ENCODE data around the gene MMD.
A peak's percentile ranks its signal among the peaks of the same experiment; 100 is the strongest.

Gene MMD

GRCh38 chr17:55348749-55349354, 72.8 kb downstream of the MMD start:
- no peak overlapping the region for H3K27ac ChIP-seq
- peak overlapping the region; percentile 15 for H3K4me2 ChIP-seq (ENCODE audit: low read length)
- H3K27me3 ChIP-seq (ENCODE audit: control insufficient read depth, insufficient read depth, low read length) = no peaks in the 10 kb centered on the region
- peak overlapping the region; percentile 45 for H2AFZ ChIP-seq
- peaks cover 16% of the 10 kb centered on the region for H3K4me1 ChIP-seq
- peak; percentile 91 for TF ChIP-seq CTCF (IDR thresholded peaks at IDR 0.05)
- H3K9ac ChIP-seq = no peak overlapping the region
- H3K79me2 ChIP-seq = no peaks in the 10 kb centered on the region
- no peaks in the 10 kb centered on the region for H3K36me3 ChIP-seq (ENCODE audit: control insufficient read depth, insufficient read depth, low read length)
- no peak overlapping the region for H3K4me3 ChIP-seq (ENCODE audit: low read depth, low read length)
- H3K9me3 ChIP-seq (ENCODE audit: control insufficient read depth, low read length) = no peaks in the 10 kb centered on the region

GRCh38 chr17:55347341-55347740, 74.3 kb downstream of the MMD start:
- Histone ChIP-seq H3K4me2 (ENCODE audit: low read length) (no peak overlapping the region), H3K79me2 (no peaks in the 10 kb centered on the region), H3K4me3 (ENCODE audit: low read depth, low read length) (no peak overlapping the region), H3K9ac (no peak overlapping the region), H2AFZ (no peak overlapping the region), H3K9me3 (ENCODE audit: control insufficient read depth, low read length) (no peaks in the 10 kb centered on the region), H3K36me3 (ENCODE audit: control insufficient read depth, insufficient read depth, low read length) (no peaks in the 10 kb centered on the region), H3K27me3 (ENCODE audit: control insufficient read depth, insufficient read depth, low read length) (no peaks in the 10 kb centered on the region), H3K27ac (no peak overlapping the region), H3K4me1 (peaks cover 18% of the 10 kb centered on the region)
- no peak for TF ChIP-seq CTCF (IDR thresholded peaks at IDR 0.05)

GRCh38 chr17:55346658-55347057, 75.0 kb downstream of the MMD start:
- H3K27me3 ChIP-seq (ENCODE audit: control insufficient read depth, insufficient read depth, low read length) = no peaks in the 10 kb centered on the region

GRCh38 chr17:55345132-55345531, 76.5 kb downstream of the MMD start:
- Histone ChIP-seq H2AFZ (no peak overlapping the region), H3K4me3 (ENCODE audit: low read depth, low read length) (no peak overlapping the region), H3K27ac (peak overlapping the region; percentile 64), H3K27me3 (ENCODE audit: control insufficient read depth, insufficient read depth, low read length) (no peaks in the 10 kb centered on the region), H3K9ac (no peak overlapping the region), H3K4me1 (peaks cover 18% of the 10 kb centered on the region), H3K9me3 (ENCODE audit: control insufficient read depth, low read length) (no peaks in the 10 kb centered on the region), H3K4me2 (ENCODE audit: low read length) (peak overlapping the region; percentile 49), H3K36me3 (ENCODE audit: control insufficient read depth, insufficient read depth, low read length) (no peaks in the 10 kb centered on the region), H3K79me2 (no peaks in the 10 kb centered on the region)
- TF ChIP-seq CTCF (IDR thresholded peaks at IDR 0.05) = no peak

More at GRCh38 chr17:55346658-55347057, 75.0 kb downstream of the MMD start:
- no peak overlapping the region for H2AFZ ChIP-seq
- peaks cover 18% of the 10 kb centered on the region for H3K4me1 ChIP-seq
- no peak overlapping the region for H3K4me3 ChIP-seq (ENCODE audit: low read depth, low read length)
- H3K79me2 ChIP-seq = no peaks in the 10 kb centered on the region
- no peaks in the 10 kb centered on the region for H3K36me3 ChIP-seq (ENCODE audit: control insufficient read depth, insufficient read depth, low read length)
- TF ChIP-seq CTCF (IDR thresholded peaks at IDR 0.05) = no peak
- no peak overlapping the region for H3K9ac ChIP-seq
- no peak overlapping the region for H3K27ac ChIP-seq
- H3K4me2 ChIP-seq (ENCODE audit: low read length) = no peak overlapping the region
- no peaks in the 10 kb centered on the region for H3K9me3 ChIP-seq (ENCODE audit: control insufficient read depth, low read length)

GRCh38 chr17:55344514-55344997, 77.1 kb downstream of the MMD start:
- no peaks in the 10 kb centered on the region for H3K36me3 ChIP-seq (ENCODE audit: control insufficient read depth, insufficient read depth, low read length)
- no peaks in the 10 kb centered on the region for H3K9me3 ChIP-seq (ENCODE audit: control insufficient read depth, low read length)
- peak overlapping the region; percentile 49 for H3K4me2 ChIP-seq (ENCODE audit: low read length)
- no peak overlapping the region for H3K9ac ChIP-seq
- H3K27ac ChIP-seq = peak overlapping the region; percentile 64
- H3K27me3 ChIP-seq (ENCODE audit: control insufficient read depth, insufficient read depth, low read length) = no peaks in the 10 kb centered on the region
- H3K4me1 ChIP-seq = peaks cover 18% of the 10 kb centered on the region
- H2AFZ ChIP-seq = no peak overlapping the region
- no peaks in the 10 kb centered on the region for H3K79me2 ChIP-seq
- no peak overlapping the region for H3K4me3 ChIP-seq (ENCODE audit: low read depth, low read length)
- no peak for TF ChIP-seq CTCF (IDR thresholded peaks at IDR 0.05)
